Spleen (tissue), 11 donors: Measurements from ENCODE around the gene PBX1. TPM values are rescaled to one million over a fixed set of nuclear protein-coding genes. Genes with fewer than 3 reads are reported as not detected.

Experiments
- DNase-seq: peaks from one replicate; pipeline ENCODE4 v3.0.0-alpha.2; 2020
- H3K27ac ChIP-seq, 8 donors: fragments of 200-600 bp; sonication (generic) in 7 of 8; 1 replicate in 4 of 8; 2 replicates in 4 of 8; pipeline versions ENCODE4 v1.5.0 to v1.8.0; 2016 to 2021; ENCODE audit warnings: inconsistent platforms in 4 of 8, mild to moderate bottlenecking in 4 of 8, moderate library complexity in 1 of 8
- H3K27me3 ChIP-seq, 7 donors: fragments of 200-600 bp; sonication (generic) in 6 of 7; replicated peaks in 1 of 7; 1 replicate in 4 of 7; 2 replicates in 3 of 7; pipeline versions ENCODE4 v1.5.0 to v1.8.0; 2016 to 2021; ENCODE audit warnings: inconsistent platforms in 3 of 7, mild to moderate bottlenecking in 1 of 7
- H3K36me3 ChIP-seq, 6 donors: fragments of 200-600 bp; sonication (generic) in 5 of 6; 1 replicate in 4 of 6; 2 replicates in 2 of 6; pipeline versions ENCODE4 v1.5.0 to v1.8.0; 2016 to 2021; ENCODE audit warnings: inconsistent platforms in 2 of 6
- H3K4me1 ChIP-seq, 6 donors: fragments of 200-600 bp; sonication (generic) in 5 of 6; 1 replicate in 3 of 6; 2 replicates in 3 of 6; pipeline versions ENCODE4 v1.5.0 to v1.8.0; 2016 to 2021; ENCODE audit warnings: inconsistent platforms in 3 of 6
- H3K4me3 ChIP-seq, 8 donors: fragments of 200-600 bp; sonication (generic) in 7 of 8; 1 replicate in 4 of 8; 2 replicates in 4 of 8; pipeline versions ENCODE4 v1.5.0 to v1.8.0; 2016 to 2021; ENCODE audit warnings: inconsistent platforms in 4 of 8, mild to moderate bottlenecking in 4 of 8, moderate library complexity in 2 of 8
- H3K9me3 ChIP-seq, 8 donors: fragments of 200-600 bp; sonication (generic) in 7 of 8; 1 replicate in 4 of 8; 2 replicates in 4 of 8; pipeline versions ENCODE4 v1.5.0 to v1.8.0; 2016 to 2021; ENCODE audit warnings: inconsistent platforms in 4 of 8
- CTCF ChIP-seq, 11 experiments: fragments of 200-600 bp in 7 of 11; fragments of 450-650 bp in 4 of 11; sonication (generic) in 4 of 11; IDR thresholded peaks in 8 of 11; conservative IDR thresholded peaks in 3 of 11; 1 replicate in 7 of 11; 2 replicates in 4 of 11; pipeline versions ENCODE4 v1.4.0 to v1.8.0; 2016 to 2021; ENCODE audit warnings: antibody characterized with exemption in 11 of 11, inconsistent platforms in 4 of 11, mild to moderate bottlenecking in 1 of 11
- POLR2A ChIP-seq, 3 donors: fragments of 450-650 bp; IDR thresholded peaks; one replicate each; pipeline ENCODE4 v1.5.1; 2017; ENCODE audit warnings: antibody characterized with exemption in 3 of 3, mild to moderate bottlenecking in 1 of 3
- POLR2AphosphoS5 ChIP-seq, 3 donors: sonication (generic); formaldehyde crosslinking; IDR thresholded peaks; one replicate each; pipeline ENCODE4 v1.5.1; 2017; ENCODE audit warnings: antibody characterized with exemption in 3 of 3
- WGBS, 5 donors: extraction: QIAGEN DNeasy Blood & Tissue Kit in 3 of 5; methylation state at CpG; one replicate each; pipeline versions ENCODE4 v1.1.5 to v1.1.7; 2013 to 2018; 5-methylcytosine and 5-hydroxymethylcytosine counted together
- intact Hi-C: fragments of 100-400 bp; cut with DNase I; formaldehyde crosslinking; loops from one replicate; pipeline ENCODE4 v1.15.0; 2023; ENCODE audit warnings: low total_unique reads
- polyA plus RNA-seq, 3 donors: library from polyadenylated mRNA; stranded (reverse); fragments of 200-250 nt; gene quantifications; one replicate each; pipeline ENCODE4 v1.2.1, GENCODE V29; 2013
- total RNA-seq, 7 donors: library from RNA; depleted of rRNA in 3 of 7; stranded (reverse); fragments of >200 nt in 3 of 7; fragmentation: NEBNext Ultra II Directional in 4 of 7; extraction: Animal tissue kit (Norgen Biotek cat#: 25700) in 4 of 7; gene quantifications; one replicate each; pipeline versions ENCODE4 v1.1.0 to v1.2.1, GENCODE V29; 2016 to 2021
- donor health status: healthy with polysubstance abuse.
- donor health status: DM: no; HTN: no; CAD: no; lungs with moderate emphysema.
- donor health status: DM: no; HTN: no; CAD: no.
- donor health status: Bipolar disorder and iron deficiency.
- donor health status: healthy.
- donor health status: DM: no; HTN: no; CAD: no.
- donor health status: DM: yes; HTN: yes; CAD: no.

PBX1 gene
- total and polyA plus RNA-seq, 10 donors: 3.4 to 79.5 (median 31.8) TPM

- H3K27me3 ChIP-seq: peaks cover 0 to 8% (median 0%) of the 10 kb centered on the region in 7 donors
- intact Hi-C loops: no loop called here
- peaks cover 0 to 29% (median 21%) of the 10 kb centered on the region in 6 donors for H3K4me1 ChIP-seq
- 74 to 80% (median 76%) methylated on average over 6 of the region's 6 CpGs for WGBS, 5 donors
- H3K36me3 ChIP-seq: peaks cover 0 to 12% (median 0%) of the 10 kb centered on the region in 6 donors
- DNase-seq: no peak
- no peak overlapping the region for H3K4me3 ChIP-seq
- H3K27ac ChIP-seq: no peak overlapping the region
- TF ChIP-seq CTCF (IDR thresholded peaks at IDR 0.05 in 8 of 11, conservative IDR thresholded peaks at IDR 0.05 in 3 of 11) (no peak), POLR2AphosphoS5 (IDR thresholded peaks at IDR 0.05) (no peak), POLR2A (IDR thresholded peaks at IDR 0.05) (no peak)
- no peaks in the 10 kb centered on the region for H3K9me3 ChIP-seq
These were observed 231.1 kb downstream of the PBX1 start for GRCh38 chr1:164790081-164790480.

DNA sequence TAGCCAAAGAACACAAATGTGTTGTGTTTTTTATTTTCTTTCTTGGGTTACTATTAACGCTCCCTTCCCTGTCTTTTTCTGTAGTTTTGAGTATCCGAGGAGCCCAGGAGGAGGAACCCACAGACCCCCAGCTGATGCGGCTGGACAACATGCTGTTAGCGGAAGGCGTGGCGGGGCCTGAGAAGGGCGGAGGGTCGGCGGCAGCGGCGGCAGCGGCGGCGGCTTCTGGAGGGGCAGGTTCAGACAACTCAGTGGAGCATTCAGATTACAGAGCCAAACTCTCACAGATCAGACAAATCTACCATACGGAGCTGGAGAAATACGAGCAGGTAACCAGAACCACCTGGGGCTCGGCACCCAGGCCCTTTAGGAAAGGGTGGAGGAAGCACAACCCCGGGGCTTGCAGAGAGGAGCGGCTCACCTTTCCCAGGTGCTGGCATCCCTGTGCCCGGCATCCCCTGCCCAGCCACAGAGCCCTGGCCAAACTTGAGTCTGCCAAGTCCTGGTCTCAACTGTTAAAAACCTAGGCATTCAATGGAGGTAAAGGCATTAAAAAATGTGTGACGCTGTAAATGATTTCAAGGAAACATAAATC lies 233.5 kb downstream of the PBX1 start:
- H3K27me3 ChIP-seq: peaks cover 0 to 7% (median 0%) of the 10 kb centered on the region in 7 donors
- H3K4me1 ChIP-seq: peaks cover 0 to 7% (median 3%) of the 10 kb centered on the region in 6 donors
- DNase-seq: no peak
- WGBS, 5 donors: 91 to 96% (median 95%) methylated on average over 21 of the region's 21 CpGs
- intact Hi-C loops: no loop called here
- no peak overlapping the region for H3K4me3 ChIP-seq
- no peaks in the 10 kb centered on the region for H3K9me3 ChIP-seq
- H3K27ac ChIP-seq: no peak overlapping the region
- TF ChIP-seq POLR2A (IDR thresholded peaks at IDR 0.05) (no peak), CTCF (IDR thresholded peaks at IDR 0.05 in 8 of 11, conservative IDR thresholded peaks at IDR 0.05 in 3 of 11) (no peak), POLR2AphosphoS5 (IDR thresholded peaks at IDR 0.05) (no peak)
- peaks cover 0 to 12% (median 0%) of the 10 kb centered on the region in 6 donors for H3K36me3 ChIP-seq

GRCh38 chr1:164794356-164794755 lies 235.4 kb downstream of the PBX1 start:
- Histone ChIP-seq H3K9me3 (no peaks in the 10 kb centered on the region), H3K4me3 (no peak overlapping the region), H3K36me3 (peaks cover 0 to 12% (median 0%) of the 10 kb centered on the region in 6 donors), H3K27ac (no peak overlapping the region), H3K27me3 (no peaks in the 10 kb centered on the region), H3K4me1 (no peaks in the 10 kb centered on the region)
- WGBS, 5 donors: 70 to 88% (median 73%) methylated on average over 2 of the region's 2 CpGs
- intact Hi-C loops: no loop called here
- TF ChIP-seq POLR2A (IDR thresholded peaks at IDR 0.05): no peak
- TF ChIP-seq POLR2AphosphoS5 (IDR thresholded peaks at IDR 0.05): no peak
- no peak for TF ChIP-seq CTCF (IDR thresholded peaks at IDR 0.05 in 8 of 11, conservative IDR thresholded peaks at IDR 0.05 in 3 of 11)
- DNase-seq: no peak

GRCh38 chr1:164796916-164797315 lies 237.9 kb downstream of the PBX1 start:
- intact Hi-C loops: no loop called here
- 70 to 78% (median 76%) methylated on average over 2 of the region's 2 CpGs for WGBS, 5 donors

More at GRCh38 chr1:164796916-164797315, 237.9 kb downstream of the PBX1 start:
- Histone ChIP-seq H3K36me3 (peaks cover 0 to 20% (median 0%) of the 10 kb centered on the region in 6 donors), H3K4me3 (no peak overlapping the region), H3K27ac (no peak overlapping the region), H3K4me1 (no peaks in the 10 kb centered on the region), H3K27me3 (no peaks in the 10 kb centered on the region), H3K9me3 (no peaks in the 10 kb centered on the region)
- TF ChIP-seq POLR2AphosphoS5 (IDR thresholded peaks at IDR 0.05): no peak
- TF ChIP-seq POLR2A (IDR thresholded peaks at IDR 0.05): no peak
- TF ChIP-seq CTCF (IDR thresholded peaks at IDR 0.05 in 8 of 11, conservative IDR thresholded peaks at IDR 0.05 in 3 of 11): no peak
- no peak for DNase-seq
